ENCODE results near the gene EIF4G3.

The EIF4G3 gene

GRCh38 chr1:20787840-20788795 lies 388.6 kb downstream of the EIF4G3 start:
- no peak for DNase-seq

DNA sequence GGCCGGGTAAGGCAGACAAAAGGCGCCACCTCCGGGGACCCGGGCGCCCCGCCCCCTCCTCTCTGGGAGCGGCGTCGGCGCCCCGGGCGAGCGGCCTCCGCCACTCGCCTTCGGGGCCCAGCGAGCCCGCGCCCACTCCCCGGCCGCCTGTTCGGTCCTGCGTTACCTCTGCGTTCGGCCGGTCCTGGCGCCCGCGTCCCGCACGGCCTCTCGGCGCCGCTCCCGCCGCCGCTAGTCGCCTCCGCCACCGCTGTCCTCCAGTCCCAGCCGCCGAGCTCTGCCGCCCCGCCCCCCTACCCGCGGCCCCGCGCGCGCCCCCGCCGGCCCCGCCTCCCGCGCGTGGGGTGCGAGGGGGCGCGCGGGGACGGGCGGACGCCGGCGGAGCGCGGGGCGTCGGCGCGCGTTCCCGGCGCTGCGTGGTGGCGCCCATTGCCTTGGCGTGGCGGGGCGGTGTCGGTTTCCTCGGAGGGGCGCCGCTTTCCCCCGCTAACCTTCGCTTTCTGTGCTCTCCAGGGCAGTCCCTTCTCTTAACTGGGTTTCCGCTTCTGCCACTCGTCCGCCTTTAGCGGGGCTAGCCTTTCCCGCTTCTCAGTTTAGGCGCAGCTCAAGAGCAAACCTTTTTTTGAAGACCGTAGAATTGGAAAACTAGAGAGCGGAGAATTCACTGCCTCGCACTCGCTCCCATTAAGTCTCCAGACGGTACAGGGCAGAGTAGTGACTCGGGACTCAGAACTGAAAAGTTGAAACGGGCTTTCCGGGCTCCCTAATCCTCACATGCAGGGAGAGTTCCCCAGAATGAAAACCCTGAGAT lies 389.5 kb downstream of the EIF4G3 start, which contains the start of gene HP1BP3:
TSS of gene HP1BP3 (minus strand) at position 279 of the 811 bp plus-strand sequence. CDS start 6,867 bp downstream, outside the sequence.
- peak; percentile 86 for DNase-seq

- DNase-seq: peak; percentile 96
These were observed 390.3 kb downstream of the EIF4G3 start for GRCh38 chr1:20786253-20787028.

GRCh38 chr1:20785907-20786252 lies 390.8 kb downstream of the EIF4G3 start:
- DNase-seq: no peak

DNA sequence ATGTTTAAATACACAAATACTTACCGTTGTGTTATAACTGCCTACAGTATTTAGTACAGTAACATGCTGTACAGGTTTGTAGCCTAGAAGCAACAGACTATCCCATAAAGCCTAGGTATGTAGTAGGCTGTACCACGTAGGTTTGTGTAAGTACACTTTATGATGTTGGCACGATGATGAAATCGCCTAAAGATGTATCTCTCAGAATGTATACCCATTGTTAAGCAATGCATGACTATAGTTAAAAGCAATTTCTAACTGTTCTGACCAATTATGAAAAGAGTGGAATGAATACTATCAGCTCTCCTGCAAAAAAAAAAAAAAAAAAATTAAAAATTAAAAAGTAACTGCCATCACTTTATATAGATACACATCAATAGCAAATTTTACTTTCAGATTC lies 401.0 kb downstream of the EIF4G3 start:
- no peak for DNase-seq

GRCh38 chr1:20771780-20772179 lies 404.9 kb downstream of the EIF4G3 start:
- no peak for DNase-seq

DNA sequence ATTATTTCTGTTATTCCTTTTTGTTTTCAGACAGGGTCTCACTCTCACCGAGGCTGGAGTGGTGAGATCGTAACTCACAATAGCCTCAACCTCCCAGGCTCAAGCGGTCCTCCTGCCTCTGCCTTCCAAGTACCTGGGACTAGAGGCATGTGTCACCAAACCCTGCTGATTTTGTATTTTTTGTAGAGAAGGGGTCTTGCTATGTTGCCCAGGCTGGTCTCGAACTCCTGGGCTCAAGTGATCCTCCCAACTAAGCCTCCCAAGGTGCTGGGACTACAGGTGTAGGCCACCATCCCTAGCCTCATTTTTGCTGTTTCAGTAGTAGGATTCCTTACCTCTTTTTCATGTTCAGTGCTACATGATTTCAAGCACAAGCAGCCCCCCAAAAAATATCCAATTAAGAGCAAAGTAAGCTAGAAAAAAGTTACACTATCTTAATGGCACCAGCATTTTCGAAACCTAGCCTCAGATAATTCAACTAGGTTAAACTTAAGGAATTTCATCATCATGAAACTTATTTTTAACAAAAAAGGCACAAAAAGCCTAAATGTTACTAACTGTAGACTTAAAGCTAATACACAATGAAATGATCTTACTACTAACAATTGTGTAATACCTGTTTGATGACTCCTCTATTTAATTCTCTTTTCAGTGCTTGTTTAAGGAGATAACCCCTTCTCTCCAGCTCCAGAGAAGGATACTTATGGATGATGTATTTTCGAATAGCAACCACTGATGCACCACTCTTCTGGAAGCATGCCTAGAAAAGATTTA lies 406.2 kb downstream of the EIF4G3 start:
- no peak for DNase-seq

- DNase-seq: no peak
These were observed 409.4 kb downstream of the EIF4G3 start for GRCh38 chr1:20767271-20767670.

- DNase-seq: no peak
These were observed 413.3 kb downstream of the EIF4G3 start for GRCh38 chr1:20763417-20763816.

DNA sequence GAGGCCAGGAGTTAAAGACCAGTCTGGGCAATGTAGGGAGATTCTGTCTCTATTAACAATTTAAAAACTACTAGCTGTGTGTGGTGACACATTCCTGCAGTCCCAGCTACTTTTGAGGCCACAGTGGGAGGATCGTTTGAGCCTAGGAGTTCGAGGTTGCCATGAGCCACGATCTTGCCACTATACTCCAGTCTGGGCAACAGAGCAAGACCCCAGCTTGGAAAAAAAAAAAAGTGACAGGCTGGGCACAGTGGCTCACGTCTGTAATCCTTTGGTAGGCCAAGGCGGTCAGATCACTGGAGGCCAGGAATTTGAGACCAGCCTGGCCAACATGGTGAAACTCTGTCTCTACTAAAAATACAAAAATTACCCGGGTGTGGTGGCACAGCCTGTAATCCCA lies 416.4 kb downstream of the EIF4G3 start:
- DNase-seq: no peak

All from CD4-positive, alpha-beta T cell treated with Interleukin-15 for 1 hour (primary cell).